GM23338 (cell line): ENCODE data around the gene UBE2E2. TPM values are rescaled to one million over a fixed set of nuclear protein-coding genes. Genes with fewer than 3 reads are reported as not detected.

Experiments used
- ETS1 ChIP-seq: IDR thresholded peaks from 2 replicates; pipeline ENCODE4 v1.6.1; 2016; ENCODE audit warnings: antibody characterized with exemption
- EZH2 ChIP-seq: fragments of 200-600 bp; sonication (generic); IDR thresholded peaks from one replicate; pipeline ENCODE4 v1.8.0; 2017; ENCODE audit warnings: antibody characterized with exemption, mild to moderate bottlenecking, low read depth; ENCODE audit not compliant: unreplicated experiment
- EZH2phosphoT487 ChIP-seq: fragments of 200-600 bp; sonication (generic); IDR thresholded peaks from one replicate; pipeline ENCODE4 v1.8.1; 2018; ENCODE audit warnings: antibody characterized with exemption; ENCODE audit not compliant: unreplicated experiment
- JUNB ChIP-seq: IDR thresholded peaks from one replicate; pipeline ENCODE4 v1.6.1; 2016; ENCODE audit warnings: antibody characterized with exemption; ENCODE audit not compliant: unreplicated experiment
- NANOG ChIP-seq: IDR thresholded peaks from 2 replicates; pipeline ENCODE4 v1.6.1; 2016; ENCODE audit warnings: antibody characterized with exemption, borderline replicate concordance
- POLR2AphosphoS5 ChIP-seq: IDR thresholded peaks from 2 replicates; pipeline ENCODE4 v1.6.1; 2016; ENCODE audit warnings: antibody characterized with exemption, low read depth
- REST ChIP-seq: IDR thresholded peaks from one replicate; pipeline ENCODE4 v1.6.1; 2018; ENCODE audit warnings: antibody characterized with exemption; ENCODE audit not compliant: unreplicated experiment
- STAT1 ChIP-seq: IDR thresholded peaks from one replicate; pipeline ENCODE4 v1.6.1; 2016; ENCODE audit warnings: antibody characterized with exemption; ENCODE audit not compliant: unreplicated experiment
- ZNF114 ChIP-seq: fragments of 250-450 bp; sonication (Bioruptor Pico); IDR thresholded peaks from 2 replicates; pipeline ENCODE4 v1.5.0; 2020; ENCODE audit warnings: mild to moderate bottlenecking, moderate library complexity
- ZNF331 ChIP-seq: fragments of 250-450 bp; sonication (Bioruptor Pico); IDR thresholded peaks from 2 replicates; pipeline ENCODE4 v1.5.0; 2020; ENCODE audit warnings: low read depth, mild to moderate bottlenecking, moderate library complexity
- ZNF462 ChIP-seq: fragments of 250-450 bp; sonication (Bioruptor Pico); IDR thresholded peaks from 2 replicates; pipeline ENCODE4 v1.5.0; 2020; ENCODE audit warnings: mild to moderate bottlenecking, moderate library complexity
- polyA plus RNA-seq: library from polyadenylated mRNA; unstranded; fragments of >200 nt; fragmentation: Nextera tagmentation; extraction: Ambion mirVana; gene quantifications from 2 replicates; pipeline ENCODE4 v1.2.1, GENCODE V29; 2016
- total RNA-seq: library from RNA; depleted of rRNA; stranded (reverse); fragments of >200 nt; shearing (Covaris generic); gene quantifications from 2 replicates; pipeline ENCODE4 v1.2.3, GENCODE V29; 2014

Gene UBE2E2
- total and polyA plus RNA-seq, 2 experiments from 2014 or later: 86.9 to 169 TPM

- no peak for TF ChIP-seq ZNF462 (CRISPR knock-in tag)
- no peak for TF ChIP-seq ZNF331 (CRISPR knock-in tag)
- no peak for TF ChIP-seq JUNB
- no peak for TF ChIP-seq POLR2AphosphoS5
- TF ChIP-seq ETS1: no peak
- TF ChIP-seq STAT1: no peak
- no peak for TF ChIP-seq EZH2
- no peak for TF ChIP-seq REST
- no peak for TF ChIP-seq NANOG
- no peak for TF ChIP-seq ZNF114
- TF ChIP-seq EZH2phosphoT487: no peak
These were observed 153.0 kb downstream of the UBE2E2 start (continued) for GRCh38 chr3:23356169-23356568.
